ENCODE measurements around the gene MRFAP1L1.

DNA sequence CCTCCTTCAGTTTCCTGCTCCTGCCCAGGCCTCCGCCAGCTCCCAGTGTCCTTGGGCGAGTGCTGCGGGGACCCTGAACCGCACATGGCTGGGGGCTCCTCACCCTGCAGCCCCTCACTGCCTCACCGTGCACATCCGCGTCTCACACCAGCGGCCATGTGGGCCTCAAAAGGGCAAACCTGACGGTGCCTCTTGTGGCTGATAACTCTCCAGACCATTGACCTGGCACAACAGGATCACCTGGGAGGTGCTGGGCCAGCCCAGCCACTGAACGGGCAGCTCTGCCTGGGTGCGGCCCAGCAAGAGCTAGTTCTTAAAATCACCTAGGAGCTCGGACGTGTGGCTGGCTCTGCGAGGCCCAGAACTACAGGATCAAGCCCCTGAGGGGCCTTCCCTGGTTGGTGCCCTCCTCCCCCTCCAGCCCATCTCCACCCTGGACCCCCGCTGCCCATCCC, 20.1 kb downstream of the MRFAP1L1 start:
- TF ChIP-seq, protein P1, sequence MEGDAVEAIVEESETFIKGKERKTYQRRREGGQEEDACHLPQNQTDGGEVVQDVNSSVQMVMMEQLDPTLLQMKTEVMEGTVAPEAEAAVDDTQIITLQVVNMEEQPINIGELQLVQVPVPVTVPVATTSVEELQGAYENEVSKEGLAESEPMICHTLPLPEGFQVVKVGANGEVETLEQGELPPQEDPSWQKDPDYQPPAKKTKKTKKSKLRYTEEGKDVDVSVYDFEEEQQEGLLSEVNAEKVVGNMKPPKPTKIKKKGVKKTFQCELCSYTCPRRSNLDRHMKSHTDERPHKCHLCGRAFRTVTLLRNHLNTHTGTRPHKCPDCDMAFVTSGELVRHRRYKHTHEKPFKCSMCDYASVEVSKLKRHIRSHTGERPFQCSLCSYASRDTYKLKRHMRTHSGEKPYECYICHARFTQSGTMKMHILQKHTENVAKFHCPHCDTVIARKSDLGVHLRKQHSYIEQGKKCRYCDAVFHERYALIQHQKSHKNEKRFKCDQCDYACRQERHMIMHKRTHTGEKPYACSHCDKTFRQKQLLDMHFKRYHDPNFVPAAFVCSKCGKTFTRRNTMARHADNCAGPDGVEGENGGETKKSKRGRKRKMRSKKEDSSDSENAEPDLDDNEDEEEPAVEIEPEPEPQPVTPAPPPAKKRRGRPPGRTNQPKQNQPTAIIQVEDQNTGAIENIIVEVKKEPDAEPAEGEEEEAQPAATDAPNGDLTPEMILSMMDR (IDR thresholded peaks at IDR 0.05; ENCODE audit: extremely low read depth in 1 of 2, insufficient read depth in 1 of 2, low read depth in 1 of 2, low read length in 2 of 2) = no peak
- no peak for TF ChIP-seq POLR2A (IDR thresholded peaks at IDR 0.05; ENCODE audit: low read depth, low read length)
- no peak for TF ChIP-seq JUN (IDR thresholded peaks at IDR 0.05; ENCODE audit: borderline replicate concordance, insufficient read depth, insufficient read length, low read depth)
- no peak for TF ChIP-seq EZH2 (IDR thresholded peaks at IDR 0.05; ENCODE audit: borderline replicate concordance, low read depth, low read length, severe bottlenecking)
- TF ChIP-seq MAX (IDR thresholded peaks at IDR 0.05; ENCODE audit: insufficient read depth, insufficient read length) = no peak
- TF ChIP-seq POLR2AphosphoS5 (IDR thresholded peaks at IDR 0.05; ENCODE audit: insufficient read depth, low read depth, low read length) = no peak
- no peak for TF ChIP-seq GATA2 (IDR thresholded peaks at IDR 0.05; ENCODE audit: insufficient read depth, insufficient read length, low read depth, low read length)
- TF ChIP-seq FOS (IDR thresholded peaks at IDR 0.05; ENCODE audit: borderline replicate concordance, insufficient read depth, low read length) = no peak
- TF ChIP-seq MYC (IDR thresholded peaks at IDR 0.05; ENCODE audit: low read depth, low read length) = no peak

All from endothelial cell of umbilical vein (primary cell).